ENCODE measurements around the gene PRR14L. TPM values are rescaled to one million over a fixed set of nuclear protein-coding genes. Genes with fewer than 3 reads are reported as not detected.

Gene PRR14L
- total RNA-seq, 1 donor from 2014 or later, result 68.9 TPM

- TF ChIP-seq CTCF (conservative IDR thresholded peaks at IDR 0.05), result no peak
- peak overlapping the region; percentile 96 for H3K4me3 Mint-ChIP-seq
- DNase-seq (ENCODE audit: extremely low spot score, unreplicated experiment), result peak; percentile 68
- no peaks in the 10 kb centered on the region for H3K27me3 Mint-ChIP-seq
- H3K4me1 Mint-ChIP-seq (ENCODE audit: unreplicated experiment), result peaks cover 42% of the 10 kb centered on the region
- no peaks in the 10 kb centered on the region for H3K9me3 Mint-ChIP-seq
- no peaks in the 10 kb centered on the region for H3K36me3 Mint-ChIP-seq
- H3K27ac Mint-ChIP-seq, result peak overlapping the region; percentile 99
Measured at GRCh38 chr22:31753005-31753633, 3.2 kb upstream of the PRR14L start.

- H3K4me3 Mint-ChIP-seq, result peak overlapping the region; percentile 96
- no peak for TF ChIP-seq CTCF (conservative IDR thresholded peaks at IDR 0.05)
- H3K9me3 Mint-ChIP-seq, result no peaks in the 10 kb centered on the region
- peaks cover 50% of the 10 kb centered on the region for H3K4me1 Mint-ChIP-seq (ENCODE audit: unreplicated experiment)
- no peak for DNase-seq (ENCODE audit: extremely low spot score, unreplicated experiment)
- peak overlapping the region; percentile 99 for H3K27ac Mint-ChIP-seq
- H3K27me3 Mint-ChIP-seq, result no peaks in the 10 kb centered on the region
- no peaks in the 10 kb centered on the region for H3K36me3 Mint-ChIP-seq
Measured at GRCh38 chr22:31752096-31752847, 2.3 kb upstream of the PRR14L start.

- peaks cover 4% of the 10 kb centered on the region for H3K36me3 Mint-ChIP-seq
- peak overlapping the region; percentile 98 for H3K27ac Mint-ChIP-seq
- no peaks in the 10 kb centered on the region for H3K27me3 Mint-ChIP-seq
- H3K4me1 Mint-ChIP-seq (ENCODE audit: unreplicated experiment), result peaks cover 54% of the 10 kb centered on the region
- DNase-seq (ENCODE audit: extremely low spot score, unreplicated experiment), result no peak
- TF ChIP-seq CTCF (conservative IDR thresholded peaks at IDR 0.05), result no peak
- no peaks in the 10 kb centered on the region for H3K9me3 Mint-ChIP-seq
- H3K4me3 Mint-ChIP-seq, result peak overlapping the region; percentile 95
Measured at GRCh38 chr22:31750365-31751284, 693 bp upstream of the PRR14L start.

GRCh38 chr22:31748490-31748889, 1.4 kb downstream of the PRR14L start:
- TF ChIP-seq CTCF (conservative IDR thresholded peaks at IDR 0.05), result no peak
- H3K4me3 Mint-ChIP-seq, result peak overlapping the region; percentile 95
- no peak for DNase-seq (ENCODE audit: extremely low spot score, unreplicated experiment)

GRCh38 chr22:31747441-31747840, 2.5 kb downstream of the PRR14L start:
- no peak for TF ChIP-seq CTCF (conservative IDR thresholded peaks at IDR 0.05)
- peaks cover 14% of the 10 kb centered on the region for H3K36me3 Mint-ChIP-seq
- no peaks in the 10 kb centered on the region for H3K27me3 Mint-ChIP-seq
- peak overlapping the region; percentile 98 for H3K27ac Mint-ChIP-seq
- peak overlapping the region; percentile 95 for H3K4me3 Mint-ChIP-seq
- peaks cover 33% of the 10 kb centered on the region for H3K4me1 Mint-ChIP-seq (ENCODE audit: unreplicated experiment)
- H3K9me3 Mint-ChIP-seq, result no peaks in the 10 kb centered on the region
- no peak for DNase-seq (ENCODE audit: extremely low spot score, unreplicated experiment)

More at GRCh38 chr22:31748490-31748889, 1.4 kb downstream of the PRR14L start:
- Mint-ChIP-seq H3K36me3 (peaks cover 9% of the 10 kb centered on the region), H3K27ac (peak overlapping the region; percentile 98), H3K9me3 (no peaks in the 10 kb centered on the region), H3K4me1 (ENCODE audit: unreplicated experiment) (peaks cover 44% of the 10 kb centered on the region), H3K27me3 (no peaks in the 10 kb centered on the region)

Data from type B pancreatic cell (in vitro differentiated cells).